ENCODE data around the gene CCR9. TPM values are rescaled to one million over a fixed set of nuclear protein-coding genes. Genes with fewer than 3 reads are reported as not detected.

The CCR9 gene
- total and polyA plus RNA-seq, 10 of the 15 experiments (the other 5 are each of a cell fraction or from before 2014, with no cell fraction given), result 0.05 to 3.9 (median 2.4) TPM

- TF ChIP-seq POU2F2 (IDR thresholded peaks at IDR 0.05; ENCODE audit: borderline replicate concordance, low read depth, low read length), result peak; percentile 63; the same call in 1 of the 3 replicates
Observed at GRCh38 chr3:45861043-45861719, 25.2 kb upstream of the CCR9 start (continued).

- peaks cover 7% of the 10 kb centered on the region; the same call in 2 of the 3 replicates for H3K9me3 ChIP-seq (replicated peaks; ENCODE audit: control insufficient read depth, insufficient read depth, low read length)
- peak overlapping the region; percentile 74 for H3K4me2 ChIP-seq (ENCODE audit: control insufficient read depth, insufficient read depth)
- H3K4me3 ChIP-seq, result no peak overlapping the region
- ChIA-PET CTCF (interaction anchor here (0.8 to 5.1 kb wide), 15 partner anchors 10 to 214 kb away, joined by 3 to 67 read pairs (median 4); no protein-coding TSS in a partner anchor), RAD21 (ENCODE audit: unreplicated experiment) (interaction anchor here (0.7 to 5.5 kb wide), 12 partner anchors 8 to 103 kb away, joined by 3 to 169 read pairs (median 9); partner anchors contain the start of gene LZTFL1), SMC1A (ENCODE audit: uncharacterized antibody, unreplicated experiment) (interaction anchor here (0.7 to 9.7 kb wide), 21 partner anchors 9 to 322 kb away, joined by 3 to 166 read pairs (median 4); partner anchors contain the start of genes CCR9 and LZTFL1), POLR2A (interaction anchor here (0.6 to 5.0 kb wide), 13 partner anchors 9 to 175 kb away, joined by 3 to 95 read pairs (median 4); partner anchors contain the start of gene CCR9)
- H3K79me2 ChIP-seq (ENCODE audit: control insufficient read depth, insufficient read depth, low read length), result no peaks in the 10 kb centered on the region
- no peak overlapping the region for H2AFZ ChIP-seq (ENCODE audit: control insufficient read depth, low read depth, low read length)
- WGBS (ENCODE audit: insufficient coverage, insufficient replicate concordance, low lambda C conversion rate, missing lambda C conversion rate), result 7% methylated on average over 8 of the region's 8 CpGs
- H3K36me3 ChIP-seq (ENCODE audit: control insufficient read depth in 2 of 2, insufficient read depth in 2 of 2, low read length in 1 of 2), result no peaks in the 10 kb centered on the region; a peak in 1 of 4 replicates
- H3K27ac ChIP-seq (ENCODE audit: control insufficient read depth, insufficient read depth), result peak overlapping the region; percentile 90
- DNase-seq (ENCODE audit: low read depth, low spot score) (peak; percentile 71), ATAC-seq (peak; percentile 84), FAIRE-seq (peak; percentile 74)
- intact Hi-C loops (cut with micrococcal nuclease; ENCODE audit: unreplicated experiment) (loop anchor here (1.0 to 10.0 kb wide), 3 partner anchors 16 to 270 kb away; partner anchors contain the start of gene LIMD1), in situ Hi-C loops (cut with MboI) (loop anchor here (5.0 kb wide), 1 partner anchor 47 kb away; no protein-coding TSS in a partner anchor)
- no peaks in the 10 kb centered on the region; a peak in 2 of 4 replicates for H3K27me3 ChIP-seq (replicated peaks in 1 of 2; ENCODE audit: control insufficient read depth in 2 of 2, insufficient read depth in 2 of 2, low read length in 1 of 2)
- peaks cover 71% of the 10 kb centered on the region for H3K4me1 ChIP-seq (ENCODE audit: control insufficient read depth, insufficient read depth, low read length)
- no peaks in the 10 kb centered on the region for H4K20me1 ChIP-seq (ENCODE audit: control insufficient read depth, insufficient read depth)
- no TSS peak for BruUV-seq (replicated peaks)
- peak overlapping the region; percentile 68 for H3K9ac ChIP-seq (ENCODE audit: control insufficient read depth, insufficient read depth, low read length)
- TF ChIP-seq SPI1 (IDR thresholded peaks at IDR 0.05; ENCODE audit: borderline replicate concordance, insufficient read depth, low read depth, low read length) (peak; percentile 56; the same call in 1 of the 2 replicates), WRNIP1 (IDR thresholded peaks at IDR 0.05; ENCODE audit: borderline replicate concordance, low read depth, low read length) (no peak), FOXM1 (IDR thresholded peaks at IDR 0.05; ENCODE audit: low read depth, low read length) (peak; percentile 100), RUNX3 (IDR thresholded peaks at IDR 0.05; ENCODE audit: low read length) (peak; percentile 98), ATF2 (IDR thresholded peaks at IDR 0.05; ENCODE audit: low read length) (peak; percentile 99), IKZF2 (IDR thresholded peaks at IDR 0.05) (peak; percentile 96 to 98), ZNF592 (IDR thresholded peaks at IDR 0.05) (no peak), MXI1 (IDR thresholded peaks at IDR 0.05; ENCODE audit: low read depth, low read length) (peak; percentile 86), CREB1 (IDR thresholded peaks at IDR 0.05; ENCODE audit: low read depth) (0 out of 2 replicates have a peak, but pooled peaks have one; percentile 48), MTA3 (IDR thresholded peaks at IDR 0.05; ENCODE audit: borderline replicate concordance, low read length) (peak; percentile 100)
Observed at GRCh38 chr3:45864760-45865519, 21.4 kb upstream of the CCR9 start.
